Endothelial cell (in vitro differentiated cells): Measurements from ENCODE around the gene RCBTB2. TPM values are rescaled to one million over a fixed set of nuclear protein-coding genes. Genes with fewer than 3 reads are reported as not detected.
A peak's percentile ranks its signal among the peaks of the same experiment; 100 is the strongest.

ENCODE experiments used
- DNase-seq: peaks from one replicate; pipeline ENCODE4 v3.0.0; 2021; ENCODE audit warnings: low spot score
- H3K27ac Mint-ChIP-seq: one replicate; pipeline ENCODE4 v1.8.0; 2021; ENCODE audit warnings: mixed read lengths, inconsistent platforms; ENCODE audit not compliant: unreplicated experiment
- H3K27me3 Mint-ChIP-seq: one replicate; pipeline ENCODE4 v1.8.0; 2021; ENCODE audit warnings: mild to moderate bottlenecking, moderate library complexity, mixed read lengths, inconsistent platforms; ENCODE audit not compliant: unreplicated experiment
- H3K36me3 Mint-ChIP-seq: one replicate; pipeline ENCODE4 v1.8.0; 2021; ENCODE audit warnings: mild to moderate bottlenecking, low read depth, mixed read lengths, inconsistent platforms; ENCODE audit not compliant: unreplicated experiment
- H3K4me1 Mint-ChIP-seq: one replicate; pipeline ENCODE4 v1.8.0; 2021; ENCODE audit warnings: mild to moderate bottlenecking, mixed read lengths, inconsistent platforms; ENCODE audit not compliant: unreplicated experiment
- H3K4me3 Mint-ChIP-seq: one replicate; pipeline ENCODE4 v1.8.0; 2021; ENCODE audit warnings: mild to moderate bottlenecking, mixed read lengths, inconsistent platforms; ENCODE audit not compliant: unreplicated experiment
- H3K9me3 Mint-ChIP-seq: one replicate; pipeline ENCODE4 v1.8.0; 2021; ENCODE audit warnings: mixed read lengths, inconsistent platforms; ENCODE audit not compliant: unreplicated experiment
- CTCF ChIP-seq: fragments of 200-600 bp; sonication (generic); IDR thresholded peaks from one replicate; pipeline ENCODE4 v1.5.0; 2021; ENCODE audit warnings: antibody characterized with exemption; ENCODE audit not compliant: unreplicated experiment
- total RNA-seq: library from RNA; stranded (reverse); fragmentation: NEBNext Ultra II Directional; extraction: Animal tissue kit (Norgen Biotek cat#: 25700); gene quantifications from one replicate; pipeline ENCODE4 v1.2.1, GENCODE V29; 2021; ENCODE audit not compliant: unreplicated experiment

Gene RCBTB2
- total RNA-seq, 1 donor from 2014 or later = 71.0 TPM

GRCh38 chr13:48515732-48516131 is 17.1 kb downstream of the RCBTB2 start:
- Mint-ChIP-seq H3K4me3 (no peak overlapping the region), H3K27me3 (peaks cover 1% of the 10 kb centered on the region), H3K36me3 (peaks cover 24% of the 10 kb centered on the region), H3K4me1 (peaks cover 24% of the 10 kb centered on the region), H3K27ac (no peak overlapping the region), H3K9me3 (no peaks in the 10 kb centered on the region)
- TF ChIP-seq CTCF = no peak
- no peak for DNase-seq

GRCh38 chr13:48514793-48515192 is 18.1 kb downstream of the RCBTB2 start:
- H3K36me3 Mint-ChIP-seq = peaks cover 28% of the 10 kb centered on the region
- no peak for DNase-seq
- H3K27ac Mint-ChIP-seq = no peak overlapping the region
- H3K9me3 Mint-ChIP-seq = no peaks in the 10 kb centered on the region
- peak overlapping the region; percentile 27 for H3K4me3 Mint-ChIP-seq
- peaks cover 32% of the 10 kb centered on the region for H3K4me1 Mint-ChIP-seq
- H3K27me3 Mint-ChIP-seq = peaks cover 1% of the 10 kb centered on the region
- no peak for TF ChIP-seq CTCF

- H3K4me1 Mint-ChIP-seq = peaks cover 34% of the 10 kb centered on the region
- H3K4me3 Mint-ChIP-seq = no peak overlapping the region
- H3K27ac Mint-ChIP-seq = peak overlapping the region; percentile 46
- no peak for TF ChIP-seq CTCF
- no peak for DNase-seq
- peaks cover 25% of the 10 kb centered on the region for H3K36me3 Mint-ChIP-seq
- H3K9me3 Mint-ChIP-seq = no peaks in the 10 kb centered on the region
- peaks cover 7% of the 10 kb centered on the region for H3K27me3 Mint-ChIP-seq
Measured at GRCh38 chr13:48511621-48512230, 21.2 kb downstream of the RCBTB2 start.

GRCh38 chr13:48510698-48511097 is 22.2 kb downstream of the RCBTB2 start:
- no peaks in the 10 kb centered on the region for H3K9me3 Mint-ChIP-seq
- peak overlapping the region; percentile 61 for H3K27ac Mint-ChIP-seq
- H3K27me3 Mint-ChIP-seq = peaks cover 7% of the 10 kb centered on the region
- TF ChIP-seq CTCF = no peak
- H3K36me3 Mint-ChIP-seq = peaks cover 30% of the 10 kb centered on the region
- peaks cover 37% of the 10 kb centered on the region for H3K4me1 Mint-ChIP-seq
- H3K4me3 Mint-ChIP-seq = no peak overlapping the region
- DNase-seq = no peak

- no peak overlapping the region for H3K4me3 Mint-ChIP-seq
- H3K4me1 Mint-ChIP-seq = peaks cover 43% of the 10 kb centered on the region
- no peak for DNase-seq
- H3K27me3 Mint-ChIP-seq = peaks cover 11% of the 10 kb centered on the region
- H3K36me3 Mint-ChIP-seq = peaks cover 38% of the 10 kb centered on the region
- no peak overlapping the region for H3K27ac Mint-ChIP-seq
- no peak for TF ChIP-seq CTCF
- H3K9me3 Mint-ChIP-seq = no peaks in the 10 kb centered on the region
Measured at GRCh38 chr13:48508011-48508410, 24.9 kb downstream of the RCBTB2 start.
